HG03064 (cell line): ENCODE results near the gene NRG3.
"Not testable (repeated sequence)": the region's sequence is repeated elsewhere in the genome, so short reads cannot be mapped to it uniquely, and the experiment has no call there.

ENCODE experiments used
- ATAC-seq: cut with Tn5 transposase; IDR thresholded peaks from one replicate; pipeline ENCODE4 v1.9.1; 2021; ENCODE audit warnings: low read depth; ENCODE audit not compliant: unreplicated experiment

Gene NRG3

DNA sequence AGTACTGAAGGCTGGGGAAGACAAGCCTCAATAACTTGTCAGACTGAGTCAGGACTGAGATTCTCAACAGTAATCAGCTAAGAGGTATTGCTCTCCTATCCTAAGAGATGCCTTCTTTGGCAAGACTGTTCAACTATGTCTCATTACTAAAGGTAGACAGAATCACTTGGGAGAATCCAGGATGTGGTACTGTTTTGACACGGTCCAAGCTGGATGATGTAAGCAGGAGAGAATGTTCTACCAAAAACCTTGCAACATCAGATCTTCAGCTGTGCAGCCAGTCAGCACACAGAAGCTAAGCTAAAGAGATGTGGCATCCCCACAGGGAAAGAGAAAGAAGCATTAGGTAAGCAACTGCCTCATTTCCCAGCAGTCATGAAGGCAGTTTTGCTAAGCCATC, 391.4 kb downstream of the NRG3 start:
- ATAC-seq = no peak

GRCh38 chr10:82267014-82267413, 392.0 kb downstream of the NRG3 start:
- ATAC-seq = no peak

- no peak for ATAC-seq
Observed at GRCh38 chr10:82267465-82267864, 392.5 kb downstream of the NRG3 start.

- ATAC-seq = no peak
Observed at GRCh38 chr10:82267960-82268359, 393.0 kb downstream of the NRG3 start.

DNA sequence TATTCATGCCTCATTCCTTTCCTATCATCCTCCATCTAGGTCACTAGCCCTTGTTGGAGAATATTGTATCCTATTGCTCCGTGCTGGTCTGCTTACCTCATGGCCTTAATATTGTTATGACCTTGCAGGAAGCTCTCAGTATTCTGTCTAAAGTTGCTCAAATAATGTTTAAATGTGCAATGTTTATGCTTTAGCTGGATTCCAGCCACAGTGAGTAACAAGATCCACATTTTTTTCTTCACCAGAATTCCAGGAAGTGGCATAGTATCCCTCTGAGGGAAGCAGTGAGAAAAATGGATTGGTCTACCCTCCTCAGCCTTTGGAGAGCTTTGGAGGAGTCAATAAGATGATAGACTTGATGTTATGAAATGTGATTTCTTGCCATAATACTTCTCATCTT, 402.6 kb downstream of the NRG3 start:
- ATAC-seq = no peak

DNA sequence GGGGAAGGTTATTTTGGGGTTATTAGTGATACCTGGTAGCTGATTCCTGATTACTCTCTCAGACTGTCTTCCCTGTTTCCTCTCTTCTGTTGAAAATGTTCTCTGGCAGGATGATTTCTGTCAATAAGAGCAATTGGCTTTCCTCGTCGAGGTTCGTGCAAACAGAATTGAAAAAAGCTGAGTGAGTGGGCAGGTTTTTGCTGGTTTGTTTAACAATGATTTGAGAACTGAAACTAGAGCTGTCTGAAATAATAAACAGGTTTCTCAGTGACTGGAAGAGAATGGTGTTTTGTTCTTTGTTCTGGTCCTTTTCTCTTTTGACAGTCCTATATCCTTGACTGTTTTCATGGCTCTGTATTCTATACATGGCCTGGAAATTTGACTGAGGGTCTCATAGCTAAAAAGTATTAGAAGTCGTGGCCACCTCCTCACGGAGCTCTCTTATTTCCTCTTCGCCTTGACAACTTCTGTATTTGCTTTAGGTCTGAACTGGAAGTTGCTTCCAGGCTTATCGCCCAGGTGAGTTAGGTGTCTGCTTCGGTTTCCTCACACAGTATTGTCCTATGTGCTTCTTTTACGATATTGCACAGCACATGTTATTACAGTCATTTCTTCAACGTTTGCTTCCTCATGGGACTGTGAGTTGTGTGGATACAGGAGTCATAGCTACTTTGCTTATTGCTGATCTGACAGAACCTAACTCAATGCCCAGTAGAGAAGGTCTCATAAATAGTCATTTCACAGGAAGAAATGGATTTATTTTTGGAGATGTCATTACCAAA, 403.6 kb downstream of the NRG3 start:
- no peak for ATAC-seq

- ATAC-seq = no peak
Observed at GRCh38 chr10:82282782-82283456, 407.9 kb downstream of the NRG3 start.

DNA sequence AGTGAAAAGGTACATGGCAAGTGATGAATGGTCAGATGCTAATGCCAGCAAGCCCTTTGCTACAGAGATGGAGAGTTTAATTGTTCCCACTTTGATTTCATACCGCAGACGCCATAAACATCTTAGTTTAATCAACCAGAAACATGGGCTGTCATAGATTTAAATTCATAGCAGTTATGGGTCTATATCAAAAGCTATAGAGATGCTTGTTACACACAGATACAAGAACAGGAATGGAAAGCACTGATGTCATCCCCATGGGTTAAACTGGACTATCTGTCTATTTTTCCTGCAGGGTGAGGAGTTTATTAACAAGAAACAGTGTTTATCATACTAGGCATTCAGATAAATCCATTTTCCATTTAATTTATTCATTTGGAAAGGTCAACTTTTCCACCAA, 409.2 kb downstream of the NRG3 start:
- ATAC-seq = no peak

DNA sequence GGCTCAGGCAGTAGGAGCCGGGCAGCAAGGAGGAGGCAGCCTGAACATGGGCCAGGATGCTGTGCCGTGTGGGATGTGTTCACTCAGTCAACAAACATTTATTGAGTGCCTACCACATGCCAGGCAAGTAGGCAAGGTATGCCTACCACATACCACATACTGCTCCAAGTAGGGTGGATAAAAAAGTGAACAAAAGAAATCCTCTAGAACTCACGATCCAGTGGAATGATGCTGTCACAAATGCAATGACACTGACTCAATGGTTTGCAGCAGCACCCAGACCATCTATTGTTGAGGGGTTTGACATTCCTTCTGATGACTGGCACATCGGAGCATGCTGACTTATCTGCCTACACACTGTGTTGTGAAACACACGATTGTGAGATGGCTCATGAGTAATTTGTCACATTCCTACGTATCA, 413.5 kb downstream of the NRG3 start:
- no peak for ATAC-seq

- no peak for ATAC-seq
Observed at GRCh38 chr10:82289945-82290344, 415.0 kb downstream of the NRG3 start.

- ATAC-seq = no peak
Observed at GRCh38 chr10:82294874-82295378, 419.9 kb downstream of the NRG3 start.

GRCh38 chr10:82308641-82309040, 433.6 kb downstream of the NRG3 start:
- ATAC-seq = no peak

DNA sequence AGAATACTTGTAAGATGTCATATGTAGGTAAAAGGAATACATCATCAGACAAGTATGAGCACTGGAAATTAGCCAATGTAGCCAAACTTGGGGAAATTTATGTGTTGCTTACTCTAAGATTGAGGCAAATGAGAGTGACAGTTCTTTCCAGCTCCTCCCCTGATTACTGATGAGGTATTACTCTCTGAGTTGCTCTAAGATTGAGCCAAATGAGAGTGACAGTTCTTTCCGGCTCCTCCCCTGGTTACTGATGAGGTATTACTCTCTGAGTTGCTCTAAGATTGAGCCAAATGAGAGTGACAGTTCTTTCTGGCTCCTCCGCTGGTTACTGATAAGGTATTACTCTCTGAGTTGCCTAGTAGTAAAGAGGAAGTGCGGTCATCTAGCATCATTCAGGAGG, 435.8 kb downstream of the NRG3 start:
- ATAC-seq = no peak

GRCh38 chr10:82313401-82313800, 438.4 kb downstream of the NRG3 start:
- ATAC-seq = no peak

DNA sequence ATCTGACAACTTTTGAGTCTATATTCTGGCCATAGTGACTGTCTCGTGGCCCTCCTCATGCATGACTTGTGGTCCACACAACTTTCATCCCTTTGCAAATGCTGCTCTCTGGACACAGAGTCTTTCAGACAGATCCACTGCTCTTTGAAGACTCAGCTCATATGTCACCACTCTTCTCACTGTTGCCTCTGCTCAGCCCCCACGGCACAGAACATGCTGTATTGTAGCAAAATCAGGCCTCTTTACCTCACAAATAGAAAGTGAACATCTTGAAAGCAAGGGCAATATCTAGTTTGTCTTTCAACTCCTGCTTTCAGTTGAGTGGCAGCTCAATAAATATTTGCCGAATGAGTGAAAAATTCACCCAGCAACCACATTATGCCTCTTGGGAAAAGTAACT, 443.5 kb downstream of the NRG3 start:
- ATAC-seq = no peak

- ATAC-seq = no peak
Observed at GRCh38 chr10:82319074-82319473, 444.1 kb downstream of the NRG3 start.

DNA sequence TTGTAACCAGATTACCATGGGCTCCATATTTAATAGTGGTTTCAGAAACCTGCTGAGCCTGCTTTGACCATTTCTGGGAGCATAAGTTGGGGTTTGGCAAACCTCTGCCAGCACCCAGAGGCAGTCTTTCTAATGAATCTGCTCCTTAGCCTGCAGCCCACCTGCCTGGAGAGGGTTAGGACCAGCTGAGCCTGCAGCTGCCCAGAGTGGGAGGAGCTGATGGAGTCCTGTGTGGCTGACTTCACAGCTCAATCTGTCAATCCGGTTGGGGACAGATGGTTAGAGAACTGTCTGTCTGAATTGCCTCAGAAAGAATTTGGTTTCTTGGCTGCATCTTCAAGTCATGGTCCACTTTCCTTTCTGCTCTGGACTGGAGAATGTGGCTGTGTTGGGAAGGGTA, 444.6 kb downstream of the NRG3 start:
- no peak for ATAC-seq

GRCh38 chr10:82321724-82322123, 446.7 kb downstream of the NRG3 start:
- no peak for ATAC-seq

GRCh38 chr10:82331716-82332115, 456.7 kb downstream of the NRG3 start:
- ATAC-seq = no peak

DNA sequence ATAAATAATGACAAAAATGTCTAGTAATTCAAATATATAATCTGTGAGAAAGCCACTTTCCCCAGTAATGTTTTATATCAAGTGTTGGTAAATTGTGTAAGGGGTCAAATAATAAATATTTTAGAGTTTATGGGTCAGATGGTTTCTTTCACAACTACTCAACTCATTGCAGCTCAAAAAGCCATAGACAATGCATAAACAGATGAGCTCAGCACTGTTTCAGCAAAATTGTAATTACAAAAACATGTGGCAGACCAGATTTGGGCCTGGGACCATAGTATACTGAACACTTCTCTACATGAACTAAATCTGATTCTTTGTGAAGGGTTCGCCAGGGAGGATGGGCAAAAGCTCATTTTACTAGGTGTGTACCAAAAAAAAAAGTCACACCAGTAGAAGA, 460.8 kb downstream of the NRG3 start:
- ATAC-seq = no peak

DNA sequence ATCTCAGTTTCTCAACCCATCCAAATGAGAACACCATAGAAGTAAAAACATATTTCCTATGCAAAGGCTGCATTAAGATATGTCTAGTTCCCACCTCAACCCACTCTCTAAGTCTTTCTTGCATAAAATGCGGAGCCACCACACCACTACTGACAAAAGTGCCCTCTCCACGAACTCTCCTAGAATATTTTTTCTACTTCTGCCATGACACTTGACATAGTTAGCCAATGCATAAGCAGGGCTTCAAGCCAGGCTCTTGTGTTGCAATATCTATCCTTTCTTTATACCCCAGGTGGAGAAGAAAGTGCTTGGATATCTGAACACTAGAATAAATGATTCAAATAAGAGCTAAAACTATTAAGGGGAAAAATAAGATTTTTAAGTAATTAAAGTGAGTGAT, 465.2 kb downstream of the NRG3 start:
- ATAC-seq = no peak

- not testable (repeated sequence) for ATAC-seq
Observed at GRCh38 chr10:82349590-82349989, 474.6 kb downstream of the NRG3 start.
